Measurements from ENCODE around the gene CDH23. TPM values are rescaled to one million over a fixed set of nuclear protein-coding genes. Genes with fewer than 3 reads are reported as not detected.

Gene CDH23
- polyA plus RNA-seq, 1 donor from 2014 or later, result 6.6 TPM

DNA sequence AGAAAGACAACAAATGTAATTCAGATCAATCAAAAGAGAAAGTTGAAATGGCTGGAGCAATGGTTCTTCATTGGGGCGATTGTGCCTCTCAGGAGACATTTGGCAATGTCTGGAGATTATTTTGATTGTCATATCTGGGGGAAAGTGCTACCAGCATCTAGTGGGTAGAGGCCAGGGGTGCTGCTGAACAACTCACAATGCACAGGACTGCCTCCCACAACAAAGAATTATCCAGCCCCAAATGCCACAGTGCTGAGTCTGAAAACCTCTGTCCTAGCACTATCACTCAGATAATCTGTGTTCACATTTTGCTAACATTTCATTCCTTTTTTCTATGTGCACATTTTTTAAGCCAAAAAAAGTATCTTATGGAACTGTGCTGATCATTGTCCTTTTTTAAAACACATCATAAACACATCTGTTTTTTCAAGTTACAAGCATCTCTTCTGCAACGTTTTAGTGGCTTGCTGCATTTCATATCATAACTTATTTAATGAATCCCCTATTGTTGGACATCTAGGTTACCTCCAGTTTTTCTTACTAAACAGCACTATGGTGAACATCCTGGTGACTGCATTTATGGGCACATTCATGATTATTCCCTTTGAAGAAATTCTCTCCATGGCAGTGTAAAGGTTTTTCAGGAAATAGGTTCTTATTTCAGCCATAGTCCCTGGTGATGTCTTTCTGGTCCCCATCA, 208.7 kb downstream of the CDH23 start:
- no peak overlapping the region for H3K4me3 ChIP-seq (ENCODE audit: low read length)
- H2AFZ ChIP-seq (ENCODE audit: low read depth, low read length), result no peak overlapping the region
- no peaks in the 10 kb centered on the region for H3K27me3 ChIP-seq (ENCODE audit: insufficient read depth, low read depth, low read length)
- no peaks in the 10 kb centered on the region for H3K9me2 ChIP-seq (ENCODE audit: insufficient read depth, low read length)
- H3K27ac ChIP-seq (ENCODE audit: low read length), result no peak overlapping the region
- no peaks in the 10 kb centered on the region for H3K36me3 ChIP-seq (ENCODE audit: insufficient read depth, low read length)
- H3K79me2 ChIP-seq (replicated peaks; ENCODE audit: insufficient read depth, low read length), result no peaks in the 10 kb centered on the region
- H4K20me1 ChIP-seq (ENCODE audit: insufficient read depth), result no peaks in the 10 kb centered on the region
- no peaks in the 10 kb centered on the region for H3K9me3 ChIP-seq (ENCODE audit: low read length)
- H3F3A ChIP-seq (ENCODE audit: insufficient read depth, low read length, poor library complexity, severe bottlenecking), result no peaks in the 10 kb centered on the region
- no peak overlapping the region for H3K4me2 ChIP-seq (ENCODE audit: low read length)
- no peak overlapping the region for H3K9ac ChIP-seq (ENCODE audit: low read length)
- no peak for TF ChIP-seq TAF1 (IDR thresholded peaks at IDR 0.05; ENCODE audit: low read depth)
- TF ChIP-seq SMC3 (conservative IDR thresholded peaks at IDR 0.05; ENCODE audit: poor library complexity), result no peak
- TF ChIP-seq RAD21 (conservative IDR thresholded peaks at IDR 0.05), result no peak
- no peak for TF ChIP-seq MXI1 (conservative IDR thresholded peaks at IDR 0.05; ENCODE audit: poor library complexity, severe bottlenecking)
- no peak for TF ChIP-seq POLR2AphosphoS5 (IDR thresholded peaks at IDR 0.05)
- TF ChIP-seq, protein P1, sequence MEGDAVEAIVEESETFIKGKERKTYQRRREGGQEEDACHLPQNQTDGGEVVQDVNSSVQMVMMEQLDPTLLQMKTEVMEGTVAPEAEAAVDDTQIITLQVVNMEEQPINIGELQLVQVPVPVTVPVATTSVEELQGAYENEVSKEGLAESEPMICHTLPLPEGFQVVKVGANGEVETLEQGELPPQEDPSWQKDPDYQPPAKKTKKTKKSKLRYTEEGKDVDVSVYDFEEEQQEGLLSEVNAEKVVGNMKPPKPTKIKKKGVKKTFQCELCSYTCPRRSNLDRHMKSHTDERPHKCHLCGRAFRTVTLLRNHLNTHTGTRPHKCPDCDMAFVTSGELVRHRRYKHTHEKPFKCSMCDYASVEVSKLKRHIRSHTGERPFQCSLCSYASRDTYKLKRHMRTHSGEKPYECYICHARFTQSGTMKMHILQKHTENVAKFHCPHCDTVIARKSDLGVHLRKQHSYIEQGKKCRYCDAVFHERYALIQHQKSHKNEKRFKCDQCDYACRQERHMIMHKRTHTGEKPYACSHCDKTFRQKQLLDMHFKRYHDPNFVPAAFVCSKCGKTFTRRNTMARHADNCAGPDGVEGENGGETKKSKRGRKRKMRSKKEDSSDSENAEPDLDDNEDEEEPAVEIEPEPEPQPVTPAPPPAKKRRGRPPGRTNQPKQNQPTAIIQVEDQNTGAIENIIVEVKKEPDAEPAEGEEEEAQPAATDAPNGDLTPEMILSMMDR (IDR thresholded peaks at IDR 0.05; ENCODE audit: poor library complexity, severe bottlenecking), result no peak
- TF ChIP-seq, protein P2, sequence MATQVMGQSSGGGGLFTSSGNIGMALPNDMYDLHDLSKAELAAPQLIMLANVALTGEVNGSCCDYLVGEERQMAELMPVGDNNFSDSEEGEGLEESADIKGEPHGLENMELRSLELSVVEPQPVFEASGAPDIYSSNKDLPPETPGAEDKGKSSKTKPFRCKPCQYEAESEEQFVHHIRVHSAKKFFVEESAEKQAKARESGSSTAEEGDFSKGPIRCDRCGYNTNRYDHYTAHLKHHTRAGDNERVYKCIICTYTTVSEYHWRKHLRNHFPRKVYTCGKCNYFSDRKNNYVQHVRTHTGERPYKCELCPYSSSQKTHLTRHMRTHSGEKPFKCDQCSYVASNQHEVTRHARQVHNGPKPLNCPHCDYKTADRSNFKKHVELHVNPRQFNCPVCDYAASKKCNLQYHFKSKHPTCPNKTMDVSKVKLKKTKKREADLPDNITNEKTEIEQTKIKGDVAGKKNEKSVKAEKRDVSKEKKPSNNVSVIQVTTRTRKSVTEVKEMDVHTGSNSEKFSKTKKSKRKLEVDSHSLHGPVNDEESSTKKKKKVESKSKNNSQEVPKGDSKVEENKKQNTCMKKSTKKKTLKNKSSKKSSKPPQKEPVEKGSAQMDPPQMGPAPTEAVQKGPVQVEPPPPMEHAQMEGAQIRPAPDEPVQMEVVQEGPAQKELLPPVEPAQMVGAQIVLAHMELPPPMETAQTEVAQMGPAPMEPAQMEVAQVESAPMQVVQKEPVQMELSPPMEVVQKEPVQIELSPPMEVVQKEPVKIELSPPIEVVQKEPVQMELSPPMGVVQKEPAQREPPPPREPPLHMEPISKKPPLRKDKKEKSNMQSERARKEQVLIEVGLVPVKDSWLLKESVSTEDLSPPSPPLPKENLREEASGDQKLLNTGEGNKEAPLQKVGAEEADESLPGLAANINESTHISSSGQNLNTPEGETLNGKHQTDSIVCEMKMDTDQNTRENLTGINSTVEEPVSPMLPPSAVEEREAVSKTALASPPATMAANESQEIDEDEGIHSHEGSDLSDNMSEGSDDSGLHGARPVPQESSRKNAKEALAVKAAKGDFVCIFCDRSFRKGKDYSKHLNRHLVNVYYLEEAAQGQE (IDR thresholded peaks at IDR 0.05; ENCODE audit: borderline replicate concordance), result no peak
- no peak for TF ChIP-seq EP300 (conservative IDR thresholded peaks at IDR 0.05; ENCODE audit: poor library complexity, severe bottlenecking)
- TF ChIP-seq EZH2 (IDR thresholded peaks at IDR 0.05; ENCODE audit: borderline replicate concordance, insufficient read depth, low read length, poor library complexity, severe bottlenecking), result no peak

DNA sequence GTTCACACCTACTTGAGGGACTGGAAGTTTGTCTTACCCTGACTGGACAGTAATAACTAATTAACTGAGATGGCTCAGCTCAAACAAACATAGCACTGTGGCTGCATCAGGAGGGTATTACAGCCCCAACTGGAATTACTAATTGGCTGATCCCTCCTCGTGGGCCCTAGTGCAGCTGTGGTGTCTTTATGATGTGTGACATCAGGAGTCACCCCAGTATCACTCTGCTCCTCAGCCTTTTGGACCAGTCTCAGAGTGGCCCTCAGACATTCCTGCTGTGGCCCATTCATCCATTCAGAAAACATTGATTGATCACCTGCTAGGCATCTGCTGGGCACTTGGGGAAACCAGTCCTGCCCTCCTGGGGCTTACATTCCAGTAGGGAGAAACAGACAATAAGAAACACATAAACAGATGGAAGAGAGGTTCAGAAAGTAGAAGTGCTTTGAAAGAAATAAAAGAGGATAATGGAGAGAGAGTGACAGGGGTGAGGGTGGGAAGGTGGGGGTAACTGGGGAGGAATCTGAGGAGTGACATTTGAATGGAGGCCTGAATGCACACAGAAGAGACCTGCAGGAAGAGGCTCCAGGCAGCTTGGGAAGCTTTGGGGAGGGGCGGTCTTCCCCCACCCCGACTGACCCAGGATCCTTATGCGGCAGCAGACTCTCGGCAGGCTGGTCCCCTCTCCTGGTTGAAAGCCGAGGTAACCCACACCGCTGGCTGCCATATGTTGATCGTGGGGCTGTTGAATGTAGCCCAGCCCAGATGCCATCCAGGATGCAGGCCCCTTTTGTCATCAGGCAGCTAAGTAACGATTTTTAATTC, 209.7 kb downstream of the CDH23 start:
- no peaks in the 10 kb centered on the region for H3K9me3 ChIP-seq (ENCODE audit: low read length)
- no peaks in the 10 kb centered on the region for H3F3A ChIP-seq (ENCODE audit: insufficient read depth, low read length, poor library complexity, severe bottlenecking)
- no peaks in the 10 kb centered on the region for H3K27me3 ChIP-seq (ENCODE audit: insufficient read depth, low read depth, low read length)
- no peak overlapping the region for H3K4me3 ChIP-seq (ENCODE audit: low read length)
- TF ChIP-seq, protein P2 (IDR thresholded peaks at IDR 0.05; ENCODE audit: borderline replicate concordance), result no peak
- no peak for TF ChIP-seq TAF1 (IDR thresholded peaks at IDR 0.05; ENCODE audit: low read depth)
- TF ChIP-seq MXI1 (conservative IDR thresholded peaks at IDR 0.05; ENCODE audit: poor library complexity, severe bottlenecking), result no peak
- no peak for TF ChIP-seq EZH2 (IDR thresholded peaks at IDR 0.05; ENCODE audit: borderline replicate concordance, insufficient read depth, low read length, poor library complexity, severe bottlenecking)
- TF ChIP-seq EP300 (conservative IDR thresholded peaks at IDR 0.05; ENCODE audit: poor library complexity, severe bottlenecking), result no peak
- no peak for TF ChIP-seq RAD21 (conservative IDR thresholded peaks at IDR 0.05)
- TF ChIP-seq, protein P1 (IDR thresholded peaks at IDR 0.05; ENCODE audit: poor library complexity, severe bottlenecking), result no peak
- TF ChIP-seq SMC3 (conservative IDR thresholded peaks at IDR 0.05; ENCODE audit: poor library complexity), result no peak
- no peak for TF ChIP-seq POLR2AphosphoS5 (IDR thresholded peaks at IDR 0.05)
- H3K36me3 ChIP-seq (ENCODE audit: insufficient read depth, low read length), result no peaks in the 10 kb centered on the region
- H4K20me1 ChIP-seq (ENCODE audit: insufficient read depth), result no peaks in the 10 kb centered on the region
- no peak overlapping the region for H2AFZ ChIP-seq (ENCODE audit: low read depth, low read length)
- no peak overlapping the region for H3K27ac ChIP-seq (ENCODE audit: low read length)
- H3K9ac ChIP-seq (ENCODE audit: low read length), result no peak overlapping the region
- no peak overlapping the region for H3K4me2 ChIP-seq (ENCODE audit: low read length)
- no peaks in the 10 kb centered on the region for H3K79me2 ChIP-seq (replicated peaks; ENCODE audit: insufficient read depth, low read length)
- no peaks in the 10 kb centered on the region for H3K9me2 ChIP-seq (ENCODE audit: insufficient read depth, low read length)

Measured in neural cell (in vitro differentiated cells).